HG02943 (cell line): ENCODE results near the gene GGA3.
"Not testable (repeated sequence)": the region's sequence is repeated elsewhere in the genome, so short reads cannot be mapped to it uniquely, and the experiment has no call there.

ENCODE experiments used
- ATAC-seq: cut with Tn5 transposase; IDR thresholded peaks from one replicate; pipeline ENCODE4 v1.9.1; 2021; ENCODE audit warnings: mild to moderate bottlenecking, low read depth, moderate library complexity; ENCODE audit not compliant: unreplicated experiment

GGA3 gene

GRCh38 chr17:75228305-75228704 lies 33.1 kb downstream of the GGA3 start:
- no peak for ATAC-seq

- no peak for ATAC-seq
Observed at GRCh38 chr17:75227729-75228128, 33.7 kb downstream of the GGA3 start.

DNA sequence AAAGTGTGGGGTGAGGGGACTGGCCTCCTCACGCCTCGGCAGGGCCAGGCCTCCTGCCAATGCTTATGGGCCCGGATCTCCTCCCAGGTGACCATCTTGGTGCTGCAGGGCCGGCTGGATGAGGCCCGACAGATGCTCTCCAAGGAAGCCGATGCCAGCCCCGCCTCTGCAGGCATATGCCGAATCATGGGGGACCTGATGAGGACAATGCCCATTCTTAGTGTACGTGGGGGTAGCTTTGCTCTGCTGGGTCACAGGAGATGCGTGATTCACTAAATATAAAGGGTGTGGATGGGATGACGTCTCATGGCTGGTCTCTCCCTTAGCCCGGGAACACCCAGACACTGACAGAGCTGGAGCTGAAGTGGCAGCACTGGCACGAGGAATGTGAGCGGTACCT lies 36.4 kb downstream of the GGA3 start:
- no peak for ATAC-seq

- no peak for ATAC-seq
Observed at GRCh38 chr17:75219815-75220214, 41.6 kb downstream of the GGA3 start.

DNA sequence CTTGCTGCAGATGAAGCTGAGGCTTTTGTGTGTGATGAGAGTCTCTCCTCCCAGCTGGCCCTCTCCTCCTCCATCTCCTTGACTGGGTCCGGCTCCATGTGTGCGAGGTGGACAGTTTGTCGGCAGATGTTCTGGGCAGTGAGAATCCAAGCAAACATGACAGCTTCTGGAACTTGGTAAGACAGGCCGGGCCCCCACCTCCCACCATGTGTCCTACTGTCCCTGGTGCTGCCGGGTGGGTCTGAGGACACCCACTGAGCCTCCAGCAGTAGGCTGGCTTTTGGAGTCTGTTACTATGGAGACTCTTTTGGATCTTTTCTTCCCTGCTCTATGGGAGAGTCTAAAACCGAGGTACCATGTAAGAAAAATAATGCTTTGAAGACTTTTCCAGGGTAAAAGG lies 43.3 kb downstream of the GGA3 start:
- ATAC-seq: no peak

- ATAC-seq: no peak
Observed at GRCh38 chr17:75209061-75209460, 52.3 kb downstream of the GGA3 start.

DNA sequence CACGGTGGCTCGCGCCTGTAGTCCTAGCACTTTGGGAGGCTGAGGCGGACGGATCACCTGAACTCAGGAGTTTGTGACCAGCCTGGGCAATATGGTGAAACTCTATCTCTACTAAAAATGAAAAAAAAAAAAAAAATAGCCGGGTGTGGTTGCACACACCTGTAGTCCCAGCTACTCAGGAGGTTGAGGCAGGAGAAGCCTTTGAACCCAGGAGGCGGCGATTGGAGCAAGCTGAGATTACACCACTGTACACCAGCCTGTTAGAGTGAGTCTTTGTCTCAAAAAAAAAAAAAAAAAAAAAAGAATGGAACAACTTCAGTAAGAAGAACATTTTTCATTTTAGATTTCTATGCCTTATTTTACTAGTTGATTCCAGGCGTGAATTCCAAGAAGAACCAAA lies 53.2 kb downstream of the GGA3 start:
- no peak for ATAC-seq

DNA sequence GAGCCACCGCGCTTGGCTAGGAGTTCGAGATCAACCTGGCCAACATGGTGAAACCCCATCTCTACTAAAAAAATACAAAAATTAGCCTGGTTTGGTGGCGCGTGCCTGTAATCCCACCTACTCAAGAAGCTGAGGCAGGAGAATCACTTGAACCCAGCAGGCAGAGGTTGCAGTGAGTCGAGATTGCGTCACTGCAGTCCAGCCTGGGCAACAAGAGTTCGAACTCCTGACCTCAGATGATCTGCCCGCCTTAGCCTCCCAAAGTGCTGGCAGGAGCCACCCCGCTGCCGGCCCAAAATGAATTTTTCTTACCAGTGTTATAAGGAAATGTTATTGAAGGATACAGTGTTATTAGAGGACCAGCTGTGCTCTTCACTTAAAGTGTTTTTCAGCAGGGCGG lies 53.6 kb downstream of the GGA3 start:
- ATAC-seq: no peak

- not testable (repeated sequence) for ATAC-seq
Observed at GRCh38 chr17:75207050-75207407, 54.4 kb downstream of the GGA3 start.

GRCh38 chr17:75205793-75206163 lies 55.6 kb downstream of the GGA3 start:
- no peak for ATAC-seq

DNA sequence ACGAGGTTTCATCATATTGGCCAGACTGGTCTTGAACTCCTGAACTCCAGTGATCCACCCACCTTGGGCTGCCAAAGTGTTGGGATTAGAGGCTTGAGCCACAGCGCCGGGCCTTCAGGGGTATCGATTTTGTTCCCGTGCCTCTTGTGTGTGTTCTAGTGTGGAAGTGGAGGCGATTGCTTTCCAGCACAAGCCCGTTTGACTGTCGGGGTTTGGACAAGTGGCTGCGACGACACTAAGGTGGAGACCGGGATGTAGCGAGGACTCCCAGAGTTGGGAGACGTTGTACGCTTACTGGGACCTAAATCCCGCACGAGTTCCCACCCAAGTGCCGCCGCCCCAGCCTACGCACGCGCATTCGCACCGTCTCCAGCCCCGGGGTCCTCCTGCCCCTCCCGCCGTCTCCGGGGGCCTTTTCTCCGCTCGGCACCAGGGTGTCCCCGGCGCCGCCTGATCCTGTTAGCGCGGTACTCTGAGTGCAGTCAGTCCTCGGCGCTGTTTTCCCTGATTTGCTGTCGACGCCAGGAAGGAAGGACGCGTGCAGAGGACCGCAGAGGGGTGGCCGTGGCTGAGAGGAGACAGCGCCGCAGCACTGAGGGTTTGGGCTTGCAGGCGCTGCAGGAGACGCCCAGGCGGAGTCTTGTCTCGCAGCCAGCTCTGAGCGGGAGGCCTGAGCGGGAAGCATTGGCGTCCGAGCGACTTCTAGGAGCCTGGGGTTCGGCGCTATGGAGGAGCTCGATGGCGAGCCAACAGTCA lies 56.2 kb downstream of the GGA3 start, which contains the start of gene NUP85:
Gene NUP85 (plus strand): TSS at position 643 of the 756 bp plus-strand sequence. CDS start 83 bp downstream, at position 726.
- peak; percentile 63 for ATAC-seq

GRCh38 chr17:75199886-75200618 lies 61.4 kb downstream of the GGA3 start:
- no peak for ATAC-seq

DNA sequence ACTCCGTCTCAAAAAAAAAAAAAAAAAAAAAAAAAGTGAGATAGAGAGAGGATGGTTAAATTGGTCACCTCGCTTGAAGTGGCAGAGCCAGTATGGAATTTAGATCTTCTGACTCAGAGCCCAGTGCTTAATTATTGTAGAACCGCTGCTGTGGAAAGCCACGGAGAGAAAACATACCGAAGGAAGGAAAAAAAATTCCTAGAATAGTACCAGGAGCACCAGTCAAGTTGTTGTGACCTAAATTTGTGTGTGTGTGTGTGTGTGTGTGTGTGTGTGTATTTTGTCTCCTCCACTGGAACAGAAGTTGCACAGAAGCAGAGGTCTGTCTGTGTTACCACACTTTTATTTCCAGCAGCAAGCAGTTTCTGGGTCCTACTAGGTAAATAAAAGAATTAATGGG lies 66.5 kb downstream of the GGA3 start:
- no peak for ATAC-seq

DNA sequence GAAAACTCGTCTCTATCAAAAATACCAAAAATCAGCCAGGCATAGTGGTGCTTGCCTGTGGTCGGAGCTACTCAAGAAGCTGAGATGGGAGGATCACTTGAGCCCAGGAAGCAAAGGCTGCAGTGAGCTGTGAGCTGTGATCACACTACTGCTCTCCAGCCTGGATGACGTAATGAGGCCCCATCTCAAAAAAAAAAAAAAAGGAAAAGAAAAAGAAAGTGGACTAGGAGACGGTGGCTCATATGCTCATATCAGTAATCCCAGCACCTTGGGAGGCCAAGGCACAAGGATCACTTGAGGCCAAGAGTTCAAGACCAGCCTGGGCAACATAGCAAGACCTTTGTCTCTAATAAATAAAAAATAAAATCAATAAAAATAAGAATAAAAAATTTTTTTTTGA lies 69.8 kb downstream of the GGA3 start:
- ATAC-seq: no peak

- no peak for ATAC-seq
Observed at GRCh38 chr17:75188614-75189013, 72.8 kb downstream of the GGA3 start.
